Adipose tissue (tissue), 3 donors: ENCODE measurements around the gene ACSS1. TPM values are rescaled to one million over a fixed set of nuclear protein-coding genes. Genes with fewer than 3 reads are reported as not detected.

Experiments used
- H3K27ac ChIP-seq: one replicate; pipeline ENCODE4 v1.5.1; 2013; ENCODE audit warnings: low read depth, low read length
- WGBS, 3 donors: extraction: QIAGEN DNeasy Blood & Tissue Kit; methylation state at CpG; one replicate each; pipeline ENCODE4 v1.1.7; 2013; 5-methylcytosine and 5-hydroxymethylcytosine counted together
- polyA plus RNA-seq, 3 donors: library from polyadenylated mRNA; stranded (reverse); fragments of 200-250 nt; gene quantifications; one replicate each; pipeline ENCODE4 v1.2.3, GENCODE V29; 2013
- donor health status: healthy with polysubstance abuse.
- donor health status: Bipolar disorder and iron deficiency.
- donor health status: healthy.

Gene ACSS1
- polyA plus RNA-seq, 3 donors, result 9.1 to 27.2 (median 9.3) TPM

GRCh38 chr20:25063981-25064380 is 6.0 kb upstream of the ACSS1 start:
- H3K27ac ChIP-seq, result no peak overlapping the region
- 85 to 97% (median 88%) methylated on average over 2 of the region's 2 CpGs for WGBS, 3 donors

- 83 to 95% (median 88%) methylated on average over 11 of the region's 11 CpGs for WGBS, 3 donors
Measured at GRCh38 chr20:25063546-25063945, 5.6 kb upstream of the ACSS1 start.

GRCh38 chr20:25062841-25063240 is 4.9 kb upstream of the ACSS1 start:
- no peak overlapping the region for H3K27ac ChIP-seq
- 84 to 90% (median 86%) methylated on average over 7 of the region's 7 CpGs for WGBS, 3 donors

More at GRCh38 chr20:25063546-25063945, 5.6 kb upstream of the ACSS1 start:
- no peak overlapping the region for H3K27ac ChIP-seq

GRCh38 chr20:25061821-25062530 is 4.0 kb upstream of the ACSS1 start:
- no peak overlapping the region for H3K27ac ChIP-seq
- WGBS, 3 donors, result 77 to 92% (median 91%) methylated on average over 15 of the region's 15 CpGs

- H3K27ac ChIP-seq, result no peak overlapping the region
- 35 to 88% (median 79%) methylated on average over 7 of the region's 7 CpGs for WGBS, 3 donors
Measured at GRCh38 chr20:25061103-25061799, 3.3 kb upstream of the ACSS1 start.

- H3K27ac ChIP-seq, result no peak overlapping the region
Measured at GRCh38 chr20:25059866-25060465, 2.0 kb upstream of the ACSS1 start.

GRCh38 chr20:25058847-25059810 is 1.2 kb upstream of the ACSS1 start:
- H3K27ac ChIP-seq, result no peak overlapping the region
- WGBS, 3 donors, result 10 to 29% (median 27%) methylated on average over 20 of the region's 20 CpGs

More at GRCh38 chr20:25059866-25060465, 2.0 kb upstream of the ACSS1 start:
- WGBS, 3 donors, result 86 to 93% (median 87%) methylated on average over 8 of the region's 8 CpGs

- WGBS, 3 donors, result 0 to 1% (median 1%) methylated on average over 80 to 86 of the region's 86 CpGs
- H3K27ac ChIP-seq, result peak overlapping the region; percentile 13
Measured at GRCh38 chr20:25057234-25058050, 497 bp downstream of the ACSS1 start.

- no peak overlapping the region for H3K27ac ChIP-seq
- 2 to 10% (median 7%) methylated on average over 23 to 24 of the region's 24 CpGs for WGBS, 3 donors
Measured at GRCh38 chr20:25056690-25057233, 1.2 kb downstream of the ACSS1 start.

GRCh38 chr20:25055711-25056495 is 2.0 kb downstream of the ACSS1 start:
- no peak overlapping the region for H3K27ac ChIP-seq
- 33 to 76% (median 73%) methylated on average over 8 of the region's 8 CpGs for WGBS, 3 donors

GRCh38 chr20:25054995-25055629 is 2.8 kb downstream of the ACSS1 start:
- 60 to 77% (median 69%) methylated on average over 10 of the region's 10 CpGs for WGBS, 3 donors

GRCh38 chr20:25054096-25054820 is 3.7 kb downstream of the ACSS1 start:
- WGBS, 3 donors, result 29 to 73% (median 65%) methylated on average over 3 of the region's 3 CpGs
- H3K27ac ChIP-seq, result peak overlapping the region; percentile 32

More at GRCh38 chr20:25054995-25055629, 2.8 kb downstream of the ACSS1 start:
- no peak overlapping the region for H3K27ac ChIP-seq

GRCh38 chr20:25053255-25054031 is 4.5 kb downstream of the ACSS1 start:
- H3K27ac ChIP-seq, result no peak overlapping the region
- WGBS, 3 donors, result 12 to 24% (median 14%) methylated on average over 11 of the region's 11 CpGs

- H3K27ac ChIP-seq, result no peak overlapping the region
- 70 to 79% (median 75%) methylated on average over 16 of the region's 16 CpGs for WGBS, 3 donors
Measured at GRCh38 chr20:25052255-25053194, 5.4 kb downstream of the ACSS1 start.
